Iris pigment epithelial cell (primary cell): Measurements from ENCODE around the gene GNAZ.

Source experiments
- DNase-seq: peaks from one replicate; pipeline ENCODE4 v3.0.0-alpha.2; 2011; ENCODE audit warnings: low read depth

The GNAZ gene

DNA sequence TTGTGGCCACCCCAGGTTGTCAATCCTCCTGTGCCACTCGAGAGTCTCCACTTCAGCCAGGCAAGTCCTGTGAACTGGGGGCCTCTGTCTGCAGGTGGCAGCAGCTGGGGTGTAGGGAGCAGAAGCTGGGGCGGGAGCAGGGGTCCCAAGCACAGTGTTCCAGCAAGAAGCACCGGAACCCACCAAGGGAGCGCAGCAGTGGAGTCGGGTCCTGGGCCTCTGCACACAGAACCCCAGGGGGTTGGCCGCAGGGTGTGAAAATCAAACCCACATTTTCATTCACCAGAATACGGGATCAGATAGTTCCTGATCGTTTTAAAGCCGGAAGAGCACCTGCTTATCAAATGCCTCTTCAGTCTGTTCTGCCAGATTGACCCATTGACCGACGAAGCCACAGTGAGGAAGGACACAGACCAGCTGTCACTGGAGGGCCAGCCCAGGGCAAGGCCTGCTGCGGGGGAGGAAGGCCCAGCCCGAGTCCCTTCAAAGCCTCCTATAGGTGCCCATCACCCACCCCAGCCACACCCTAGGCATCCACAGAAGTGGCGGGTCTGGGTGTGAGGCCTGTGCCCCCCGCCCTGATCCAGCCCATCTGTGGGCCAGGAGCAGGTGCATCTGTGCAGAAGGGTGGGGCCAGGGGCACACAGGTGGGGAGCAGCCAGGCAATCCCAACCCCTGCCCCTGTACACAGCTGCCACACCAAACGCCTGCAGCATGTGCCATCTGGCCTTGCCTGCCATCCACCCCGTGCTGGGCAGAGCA lies 37.3 kb downstream of the GNAZ start:
- DNase-seq, result no peak

DNA sequence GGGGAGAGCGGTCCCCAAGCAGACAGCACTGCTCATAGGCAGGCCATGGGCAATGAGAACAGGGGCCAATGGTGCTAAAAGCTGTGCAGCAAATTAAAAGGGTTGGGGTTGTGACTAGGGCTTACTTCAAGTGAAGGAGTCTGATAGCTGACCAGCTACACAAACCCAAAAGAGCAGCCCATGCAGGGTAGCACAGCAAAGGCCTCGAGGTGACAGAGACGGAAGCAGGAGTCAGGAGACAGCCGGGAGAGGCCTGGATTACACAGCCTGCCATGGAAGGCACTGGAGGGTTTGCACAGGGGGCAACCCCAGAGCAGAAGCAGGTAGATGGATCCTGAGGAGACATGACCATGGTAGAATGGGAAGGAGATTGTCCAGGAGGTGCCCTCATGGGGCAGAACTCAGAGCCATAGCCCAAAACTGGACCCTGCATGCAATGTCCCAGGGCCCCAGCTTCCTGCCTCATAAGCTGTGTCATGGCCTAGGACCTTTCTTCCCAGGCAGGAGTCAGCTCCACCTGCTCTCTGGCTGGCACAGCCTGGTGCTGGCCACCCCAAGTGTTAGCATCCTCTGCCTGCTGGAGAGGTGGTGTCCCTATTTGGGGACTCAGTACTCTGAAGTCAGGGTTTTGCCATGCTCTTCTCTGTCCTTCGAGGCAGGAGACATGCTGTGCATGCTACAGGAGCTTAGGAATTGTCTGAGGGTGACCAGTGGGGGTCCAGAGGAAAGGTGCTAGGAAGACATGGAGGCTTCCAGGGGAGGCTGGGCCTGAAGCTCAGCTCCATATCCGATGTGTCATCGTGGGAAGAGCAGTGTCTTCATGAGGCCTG lies 38.1 kb downstream of the GNAZ start:
- DNase-seq, result no peak

DNA sequence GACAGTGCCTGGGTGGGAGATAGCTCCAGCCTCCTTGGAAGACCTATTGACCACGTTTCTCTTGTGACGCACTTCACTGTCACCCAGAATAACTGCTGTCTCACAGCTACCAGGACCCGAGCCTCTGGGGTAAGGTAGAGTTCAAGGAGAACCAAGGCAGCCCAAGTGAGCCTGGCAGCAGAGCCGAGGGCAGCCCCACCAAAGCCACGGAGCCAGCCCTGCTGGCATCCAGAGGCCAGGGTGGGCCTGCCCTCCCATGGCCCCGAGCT lies 38.7 kb downstream of the GNAZ start:
- DNase-seq, result no peak

DNA sequence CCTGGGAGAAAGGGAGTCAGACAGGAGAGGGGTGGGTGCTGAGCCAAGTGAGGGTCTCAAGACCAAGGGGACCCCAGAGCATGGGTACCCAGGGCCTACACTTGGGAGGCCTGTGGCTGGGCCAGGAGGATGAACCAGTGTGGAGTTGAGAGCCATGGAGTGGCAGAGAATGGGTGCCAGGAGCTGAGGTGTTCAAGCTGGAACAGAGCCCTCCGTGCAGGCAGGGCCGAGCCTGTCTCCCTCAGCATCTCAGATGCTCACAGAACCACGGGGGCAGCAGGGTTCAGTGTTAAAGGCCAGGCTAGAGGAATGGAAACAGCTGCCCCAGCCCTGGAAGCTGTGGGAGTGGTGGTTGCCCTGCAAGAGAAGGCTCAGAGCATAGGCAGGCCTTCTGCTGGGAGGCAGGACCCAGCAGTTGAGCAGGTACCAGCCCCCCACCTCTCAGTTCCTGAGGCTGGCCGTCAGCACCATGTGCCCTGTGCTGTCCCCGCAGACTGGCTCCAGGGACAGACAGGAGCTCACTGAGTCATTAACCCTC lies 39.2 kb downstream of the GNAZ start:
- no peak for DNase-seq

DNA sequence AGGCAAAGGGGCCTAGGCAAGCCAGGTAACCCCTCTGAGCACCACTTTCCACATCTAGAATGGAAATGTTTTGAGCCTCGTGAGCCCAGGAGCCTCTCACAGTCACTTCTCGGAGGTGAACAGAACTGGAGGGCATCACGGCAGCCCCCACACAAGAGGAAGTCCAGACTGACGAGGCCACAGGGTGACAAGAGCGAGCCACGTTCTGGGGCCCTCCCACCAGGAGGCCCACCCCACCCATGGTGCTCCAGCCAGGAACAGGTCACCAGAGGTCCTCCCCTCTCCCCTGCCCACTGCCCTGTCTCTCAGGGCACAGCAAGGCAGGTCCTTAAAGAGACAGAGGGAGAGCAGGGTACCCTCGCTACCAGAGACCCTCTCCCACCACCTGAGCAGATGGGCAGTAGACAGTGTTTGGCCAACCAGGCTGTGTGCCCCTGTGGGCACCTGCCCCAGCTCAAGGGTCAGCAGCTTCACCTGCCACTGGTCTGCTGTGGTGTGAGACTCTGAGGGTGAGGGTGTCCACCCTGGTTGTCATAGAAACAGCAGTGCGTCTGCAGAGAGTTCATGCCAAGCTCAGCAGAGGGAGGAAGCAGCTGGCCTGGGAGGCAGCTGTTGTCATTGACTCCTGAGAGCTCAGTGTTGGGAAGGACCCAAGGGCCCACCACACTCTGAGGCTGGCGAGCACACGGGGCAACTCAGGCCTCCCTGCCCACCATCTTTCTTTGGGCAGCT lies 40.0 kb downstream of the GNAZ start:
- no peak for DNase-seq

DNA sequence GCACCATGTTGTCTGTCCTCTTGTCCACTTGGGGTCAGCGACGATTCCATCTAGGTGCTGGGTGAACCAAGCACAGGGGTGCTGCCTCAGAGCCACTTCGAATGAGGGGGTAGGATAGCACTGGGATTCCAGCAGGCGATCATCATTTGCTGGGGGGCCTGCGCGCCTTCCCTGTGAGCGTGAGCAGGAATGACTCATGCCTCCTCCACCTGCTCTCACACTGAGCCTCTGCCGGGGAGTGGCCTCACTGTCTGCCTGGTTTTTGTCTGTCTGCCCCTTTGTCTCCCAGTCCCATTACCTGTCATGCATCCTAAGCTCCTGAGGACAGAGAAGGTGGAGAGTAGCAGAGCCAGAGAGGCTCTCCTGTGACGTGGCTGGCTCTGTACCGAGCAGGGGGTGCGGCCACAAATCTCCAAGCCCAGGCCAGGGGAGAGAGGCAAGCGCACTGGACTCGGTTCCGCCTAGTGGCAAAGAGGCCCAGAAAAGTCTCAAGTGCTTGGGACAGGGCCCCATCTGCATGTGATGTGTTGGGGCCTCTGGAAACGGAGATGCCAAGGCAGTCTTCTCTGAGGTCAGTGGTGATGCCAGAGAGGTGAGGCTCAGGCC lies 40.7 kb downstream of the GNAZ start:
- no peak for DNase-seq

DNA sequence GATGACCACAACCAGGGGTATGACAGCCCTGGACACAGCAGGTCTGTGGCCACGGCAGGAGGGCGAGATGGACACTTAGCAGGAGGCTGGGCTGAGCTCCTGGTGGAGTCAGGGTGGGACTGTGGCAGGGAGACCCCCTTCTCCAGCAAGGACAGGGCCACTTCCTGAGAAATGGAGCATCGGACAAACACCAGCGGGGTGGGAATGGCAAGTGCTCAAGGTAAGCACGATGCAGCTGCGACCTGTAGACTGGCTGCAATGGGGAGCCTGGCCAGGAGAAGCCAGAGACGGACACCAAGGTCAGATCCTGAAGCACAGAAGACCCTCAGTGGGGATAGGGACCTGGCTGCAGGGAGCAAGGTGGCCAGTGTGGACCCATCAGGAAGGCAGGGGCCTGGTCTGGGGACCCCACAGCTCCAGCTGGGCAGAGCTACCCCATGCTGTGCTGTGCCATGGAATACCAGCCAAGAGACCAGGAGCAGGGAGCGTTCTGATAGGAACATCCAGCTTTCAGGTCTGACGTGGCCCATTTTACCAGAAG lies 42.2 kb downstream of the GNAZ start:
- DNase-seq, result no peak

DNA sequence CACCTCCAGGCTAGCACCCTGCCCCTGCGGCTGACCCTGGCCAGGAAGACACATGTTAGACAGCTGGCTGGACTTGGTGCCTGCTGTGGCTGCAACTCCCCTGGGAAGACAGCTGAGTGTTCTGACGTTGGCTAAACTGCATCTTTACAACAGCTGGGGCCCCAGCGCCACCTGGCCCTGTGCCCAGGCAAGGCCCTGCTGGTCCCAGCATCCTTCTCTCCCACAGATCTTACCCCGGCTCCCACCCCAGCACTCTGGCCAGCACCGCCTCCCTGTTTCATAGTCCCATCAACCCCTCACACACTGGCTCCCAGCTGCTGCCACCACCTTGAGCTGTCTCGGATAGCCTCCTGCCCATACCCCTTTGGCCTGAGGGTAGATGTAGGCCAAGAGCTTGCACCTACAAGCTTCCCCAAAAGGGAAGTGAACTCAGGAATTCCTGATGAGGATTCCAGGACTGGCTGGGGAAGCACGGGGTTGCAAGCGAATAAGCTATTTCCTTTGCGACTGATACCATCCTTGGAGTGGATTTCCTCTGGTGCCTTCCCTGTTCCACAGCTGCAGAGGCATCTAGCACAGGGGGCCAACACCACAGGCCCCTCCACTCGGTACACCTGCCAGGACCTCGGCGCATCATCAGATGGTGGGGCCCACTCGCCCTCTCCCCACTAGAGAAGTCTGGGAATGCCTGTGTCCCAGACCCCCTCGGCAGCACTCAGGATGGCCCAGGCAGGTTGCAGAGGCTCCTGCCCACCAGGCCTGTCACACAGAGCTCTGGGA lies 42.9 kb downstream of the GNAZ start:
- DNase-seq, result no peak

DNA sequence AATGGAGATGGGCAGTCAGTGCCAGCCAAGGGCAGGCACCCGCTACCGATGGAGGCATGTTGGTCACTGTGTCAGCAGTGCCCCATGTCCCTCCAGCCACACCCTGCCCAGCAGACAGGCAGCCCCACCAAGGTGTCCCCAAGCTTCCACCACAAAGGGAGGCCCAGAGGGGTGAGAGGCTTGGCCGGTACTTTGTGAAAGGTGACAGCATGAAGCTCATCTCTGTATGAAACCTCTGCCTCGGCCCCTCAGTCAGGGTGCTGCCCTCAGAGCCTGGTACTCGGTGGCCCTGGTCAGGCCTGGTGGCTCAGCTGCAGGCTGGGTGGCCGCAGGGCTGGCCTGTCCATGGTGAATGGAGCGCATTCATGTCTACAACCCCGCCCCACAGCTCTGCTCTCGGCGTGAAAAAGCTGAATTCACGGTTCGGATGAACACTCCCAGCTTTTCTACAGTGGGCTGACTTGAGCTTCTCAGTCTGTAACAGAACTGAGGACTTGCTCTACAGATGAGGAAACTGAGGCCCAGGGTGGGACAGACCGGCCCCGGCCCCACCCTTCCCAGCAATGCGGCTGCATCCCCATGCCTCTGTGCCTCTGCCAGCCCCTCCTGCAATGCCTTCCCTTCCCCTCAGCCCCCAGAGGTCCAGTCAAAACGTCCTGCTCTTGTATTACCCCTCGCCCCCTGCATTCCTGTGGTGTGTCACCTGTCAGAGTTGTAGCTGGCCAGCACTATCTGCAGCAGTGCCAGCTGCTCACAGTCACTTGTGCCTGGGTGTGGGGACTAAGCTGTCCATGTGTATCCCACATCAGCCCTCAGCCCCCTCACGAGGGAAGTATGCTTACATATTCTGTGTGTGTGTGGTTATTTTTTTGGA lies 43.8 kb downstream of the GNAZ start:
- no peak for DNase-seq

DNA sequence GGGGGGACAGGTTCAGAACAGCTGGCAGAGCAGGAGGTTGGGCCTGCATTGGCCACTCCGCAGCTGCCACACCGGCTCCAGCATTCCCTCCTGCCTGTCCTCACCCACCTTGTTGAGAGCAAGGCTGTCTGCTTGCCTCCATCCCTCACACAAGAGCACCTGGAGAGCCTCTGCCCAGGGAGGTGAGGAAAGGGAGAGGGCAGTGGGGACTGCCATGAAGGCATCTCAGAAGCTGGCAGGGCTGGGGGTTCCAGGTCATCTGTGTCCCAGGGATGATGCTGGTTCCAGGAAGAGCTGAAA lies 44.4 kb downstream of the GNAZ start:
- DNase-seq, result no peak

DNA sequence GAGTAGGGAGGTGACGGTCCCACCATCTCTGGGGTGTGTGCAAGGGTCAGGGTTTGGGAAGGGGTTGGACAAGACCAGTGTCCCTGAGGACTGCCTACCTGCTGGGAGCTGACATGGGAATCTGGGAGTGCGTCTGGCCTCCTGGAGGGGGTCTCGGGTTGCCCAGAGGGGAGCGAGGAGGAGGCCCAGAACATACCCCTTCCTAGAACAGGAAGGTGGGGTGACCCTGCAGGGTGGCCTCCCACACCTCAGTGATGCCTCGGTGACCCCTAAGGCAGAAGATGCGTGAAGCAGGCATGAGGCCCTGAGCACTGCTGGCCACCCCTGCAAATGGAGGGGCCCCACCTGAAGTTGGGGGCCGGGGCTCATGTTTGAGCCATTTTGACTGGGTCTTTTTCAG lies 45.0 kb downstream of the GNAZ start:
- no peak for DNase-seq

DNA sequence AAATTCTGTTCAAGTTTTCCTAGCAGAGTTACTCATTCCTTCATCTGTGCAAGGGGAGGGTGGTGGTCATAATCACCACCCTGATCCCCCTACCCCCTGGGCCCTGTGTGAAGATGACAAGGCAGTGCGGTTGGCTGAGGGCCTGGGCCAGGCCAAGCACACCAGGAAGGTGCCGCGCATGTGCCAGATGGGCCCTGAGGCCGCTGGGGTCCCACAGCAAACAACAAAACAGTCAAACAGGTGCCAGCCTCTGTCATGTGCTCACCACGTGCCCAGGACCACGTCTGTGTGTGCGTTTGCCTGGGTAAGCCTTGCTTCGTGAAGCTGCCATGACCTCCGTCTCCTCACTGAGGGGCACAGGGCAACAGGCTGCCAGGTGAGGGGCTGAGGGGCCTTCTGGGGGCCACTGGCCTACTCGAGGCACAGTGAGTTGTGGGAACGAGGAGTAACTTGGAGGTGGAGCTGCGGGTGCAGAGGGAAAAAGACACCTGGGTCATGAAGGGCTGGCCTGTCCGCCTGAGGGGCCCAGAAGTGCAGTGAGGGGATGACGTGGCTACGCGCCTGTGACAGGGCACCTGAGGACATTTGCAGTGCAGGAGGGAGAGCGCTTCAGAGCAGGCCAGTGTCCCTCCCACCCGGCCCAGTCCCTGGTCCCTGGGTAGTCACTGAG lies 45.6 kb downstream of the GNAZ start:
- DNase-seq, result no peak

DNA sequence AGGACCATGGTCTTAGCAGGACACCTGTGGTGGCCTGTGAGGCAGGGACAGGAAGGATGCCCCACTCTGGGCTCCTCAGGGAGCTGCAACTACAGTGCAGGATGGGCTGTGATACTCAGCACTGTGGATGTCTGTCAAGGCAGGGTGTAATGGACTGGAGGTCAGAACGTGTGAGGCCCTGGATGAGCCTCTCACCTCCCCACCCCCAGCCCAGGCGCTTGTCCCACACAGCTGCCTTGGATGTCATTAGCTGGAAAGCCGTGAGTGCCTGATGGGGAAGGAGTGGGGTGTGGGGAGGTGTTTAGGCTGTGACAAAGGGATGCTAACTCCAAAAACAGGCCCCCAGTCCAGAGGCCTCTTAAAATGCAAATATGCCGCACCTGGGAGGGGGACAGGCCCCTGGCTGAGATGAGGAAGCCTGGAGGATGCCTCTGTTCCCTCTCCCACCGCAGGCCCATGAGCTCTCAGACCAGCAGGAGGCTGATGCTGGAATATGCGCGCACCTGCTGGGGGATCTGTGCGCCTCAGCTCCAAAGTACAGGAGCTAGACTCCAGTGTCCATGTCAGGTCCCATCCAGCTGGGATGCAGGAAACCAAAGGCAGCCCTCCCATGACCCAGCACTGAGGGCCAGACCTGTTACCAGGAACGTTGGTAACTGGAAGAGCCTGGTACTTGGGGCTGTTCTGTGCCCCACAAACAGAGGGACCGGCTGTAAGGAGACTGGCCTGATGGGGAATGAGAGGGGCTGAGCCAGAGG lies 46.4 kb downstream of the GNAZ start:
- DNase-seq, result no peak

DNA sequence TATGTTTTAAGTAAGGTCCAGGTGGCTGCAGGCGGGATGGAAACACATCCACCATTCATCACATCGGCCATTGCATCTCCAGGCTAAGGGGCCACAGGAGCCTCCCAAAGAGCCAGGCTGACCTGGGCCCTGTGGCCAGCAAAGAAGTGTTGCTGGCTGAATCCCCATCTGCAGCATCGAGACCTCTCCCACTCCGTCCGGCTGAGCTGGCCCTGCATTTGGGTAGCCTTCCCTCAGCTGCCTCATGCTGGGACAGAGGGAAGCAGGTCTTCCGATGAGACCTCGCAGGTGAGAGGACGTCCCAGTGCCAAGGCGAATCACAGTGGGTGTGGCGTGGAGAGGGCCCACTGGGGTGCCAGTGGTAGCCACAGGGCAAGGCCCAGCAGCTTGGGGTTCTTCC lies 47.0 kb downstream of the GNAZ start:
- DNase-seq, result no peak

DNA sequence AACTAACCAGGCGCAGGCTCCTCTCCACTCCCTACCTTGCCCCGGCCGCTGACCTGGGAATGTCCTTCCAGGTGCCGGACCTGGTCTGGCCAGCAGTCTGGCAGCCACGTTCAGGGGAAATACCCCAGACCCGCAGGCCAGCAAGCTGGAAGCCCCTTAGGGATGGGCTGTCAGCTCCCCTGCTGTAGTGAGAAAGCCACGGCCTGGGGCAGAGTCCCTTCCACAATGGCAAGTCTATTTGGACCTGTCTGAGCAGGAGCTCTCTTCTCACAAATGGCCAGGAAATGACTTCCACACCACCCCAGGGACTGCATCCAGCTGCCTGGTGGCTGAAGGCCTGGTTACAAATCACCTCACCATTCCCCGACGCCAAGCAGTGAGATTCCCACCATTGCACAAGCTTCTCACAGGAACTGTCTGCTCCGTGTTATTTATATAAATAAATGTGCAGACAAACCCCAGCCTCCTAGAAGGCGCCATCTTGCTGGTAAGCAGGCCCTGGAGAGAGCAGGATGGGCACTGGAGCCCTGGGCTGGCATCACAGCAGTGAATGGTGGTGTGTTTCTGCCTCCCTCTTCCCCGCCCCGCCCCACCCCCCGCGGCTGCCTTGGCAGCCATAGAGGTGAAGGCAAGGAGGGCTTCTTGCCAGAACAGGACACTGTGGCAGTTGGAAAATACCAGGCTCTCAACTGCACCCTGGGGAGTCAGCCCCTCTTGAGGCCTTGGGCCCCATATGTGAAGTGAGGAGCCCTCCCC lies 47.8 kb downstream of the GNAZ start:
- no peak for DNase-seq

DNA sequence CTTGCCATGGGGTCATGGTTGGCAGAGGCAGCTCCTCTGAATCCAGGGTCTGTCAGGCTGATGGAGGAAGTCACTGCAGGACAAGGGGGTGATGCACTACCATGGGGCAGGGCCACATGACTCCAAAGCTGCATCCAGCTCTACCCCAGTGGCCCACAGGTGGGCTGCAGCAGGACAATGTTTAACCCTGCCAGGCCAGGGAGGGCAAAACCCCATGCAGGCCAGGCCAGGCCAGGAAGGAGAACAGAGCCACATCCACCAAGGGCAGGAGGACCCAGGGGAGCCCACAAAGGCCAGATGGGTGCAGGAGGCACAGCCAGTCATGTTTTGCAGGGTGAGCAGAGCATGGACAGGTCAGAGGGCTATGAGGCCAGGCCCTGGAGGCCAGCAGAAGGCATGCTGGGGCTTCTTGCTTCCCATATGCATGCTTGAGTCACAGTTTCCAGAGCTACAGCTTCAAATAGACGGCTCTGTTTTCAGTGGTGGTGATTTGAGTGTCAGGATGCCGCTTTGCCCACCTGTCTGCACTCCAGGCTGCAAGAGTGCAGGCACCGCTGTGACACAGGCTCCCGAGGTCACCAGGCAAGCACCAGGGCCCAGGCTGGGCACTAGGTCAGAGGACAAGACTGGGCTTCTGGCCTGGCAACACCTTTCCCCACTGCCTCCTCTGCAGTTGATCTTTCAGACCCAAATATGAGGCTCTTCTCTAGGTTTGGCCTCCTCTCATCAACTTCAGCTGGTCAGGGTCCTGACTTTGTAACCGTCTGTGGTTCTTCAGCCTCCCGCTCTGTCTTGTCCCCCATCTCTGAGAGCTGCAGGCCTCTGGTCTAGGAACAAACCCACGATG lies 48.6 kb downstream of the GNAZ start:
- DNase-seq, result no peak
